TTC549 (cell line): ENCODE results near the gene THAP10.
"Not testable (repeated sequence)": the region's sequence is repeated elsewhere in the genome, so short reads cannot be mapped to it uniquely, and the experiment has no call there.

Experiments used
- FAIRE-seq: peaks from 2 replicates; lab custom pipeline; 2012; peaks lifted over from hg19 to GRCh38; lab: Jason Lieb, UNC

Gene THAP10

GRCh38 chr15:70892002-70892911, at the start of gene THAP10, which contains the start of gene LRRC49:
Gene THAP10 (minus strand): TSS chr15:70892433. CDS start chr15:70892272, 161 bp downstream.
Gene LRRC49 (plus strand): TSS chr15:70892826. CDS start chr15:70892895, 69 bp downstream.
- FAIRE-seq, result peak; percentile 76

DNA sequence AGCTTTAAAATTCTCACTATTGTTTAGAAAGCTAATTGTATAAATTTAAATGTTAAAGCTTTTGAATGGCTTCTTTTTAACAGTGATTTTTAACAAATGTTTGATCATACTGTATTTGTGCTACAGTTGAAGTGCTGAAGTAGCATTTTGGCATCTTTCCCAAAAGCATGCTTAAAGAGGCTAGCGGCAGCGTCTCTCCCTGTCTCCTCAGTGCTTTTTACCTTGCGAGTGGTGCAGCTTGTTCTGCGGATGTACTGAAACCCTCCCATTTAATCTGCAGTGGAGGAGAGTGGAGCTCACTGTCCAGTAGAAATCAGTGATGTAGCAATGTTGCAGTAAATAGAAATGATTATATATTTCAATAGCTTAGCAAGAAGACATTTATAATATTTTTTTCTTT, 44.1 kb upstream of the THAP10 start:
- no peak for FAIRE-seq

DNA sequence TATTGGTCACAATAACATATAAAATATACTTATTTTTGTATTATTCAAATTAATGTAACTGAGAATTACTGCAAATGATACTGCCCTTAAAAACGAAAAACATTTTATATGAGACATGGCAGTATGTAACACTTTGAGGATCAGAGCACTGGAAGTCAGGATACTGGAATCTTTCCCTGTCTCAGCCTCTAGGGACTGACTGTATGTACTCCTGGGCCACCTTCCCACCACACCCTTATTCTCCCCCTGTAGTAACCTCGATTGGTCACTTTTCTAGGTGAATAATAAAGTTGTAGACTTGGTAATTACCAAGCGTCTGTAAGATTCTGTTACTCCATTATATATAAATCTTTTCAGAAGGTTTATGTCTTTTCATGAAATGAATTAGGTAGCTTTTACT, 43.4 kb upstream of the THAP10 start:
- no peak for FAIRE-seq

DNA sequence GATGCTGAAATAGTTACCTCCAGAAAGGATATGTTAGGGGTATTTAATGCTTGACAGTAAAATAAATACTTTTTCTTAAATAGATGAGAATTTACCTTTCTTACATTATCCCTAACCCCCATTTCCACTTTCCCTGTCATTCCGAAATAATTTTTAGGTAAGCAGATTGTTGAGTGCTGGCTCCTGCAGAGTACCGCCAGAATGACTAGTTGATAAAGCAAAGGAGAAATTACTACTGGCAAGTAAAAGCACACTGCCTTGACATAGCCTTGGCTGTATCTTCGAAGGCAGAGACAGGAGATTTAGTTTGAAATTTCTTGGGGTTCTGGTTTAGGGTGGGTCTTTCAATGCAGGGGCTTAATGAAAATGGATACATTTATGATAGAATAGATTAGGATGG, 41.2 kb upstream of the THAP10 start:
- no peak for FAIRE-seq

GRCh38 chr15:70932397-70932796, 40.2 kb upstream of the THAP10 start:
- FAIRE-seq, result no peak

GRCh38 chr15:70931821-70932220, 39.6 kb upstream of the THAP10 start:
- FAIRE-seq, result no peak

- not testable (repeated sequence) for FAIRE-seq
These were observed 34.7 kb upstream of the THAP10 start for GRCh38 chr15:70926914-70927313.

- no peak for FAIRE-seq
These were observed 31.3 kb upstream of the THAP10 start for GRCh38 chr15:70923311-70924080.

DNA sequence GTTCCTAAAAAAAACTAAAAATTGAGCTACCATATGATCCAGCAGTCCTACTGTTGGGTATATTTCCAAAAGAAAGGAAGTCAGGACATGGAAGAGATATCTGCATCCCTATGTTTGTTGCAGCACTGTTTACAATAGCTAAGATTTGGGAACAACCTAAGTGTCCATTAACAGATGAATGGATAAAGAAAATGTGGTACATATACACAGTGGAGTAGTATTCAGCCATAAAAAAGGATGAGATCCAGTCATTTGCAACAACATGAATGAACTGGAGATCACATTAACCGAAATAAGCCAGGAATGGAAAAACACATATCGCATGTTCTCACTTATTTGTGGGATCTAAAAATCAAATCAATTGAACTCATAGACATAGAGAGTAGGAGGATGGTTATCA, 29.9 kb upstream of the THAP10 start:
- FAIRE-seq, result no peak

DNA sequence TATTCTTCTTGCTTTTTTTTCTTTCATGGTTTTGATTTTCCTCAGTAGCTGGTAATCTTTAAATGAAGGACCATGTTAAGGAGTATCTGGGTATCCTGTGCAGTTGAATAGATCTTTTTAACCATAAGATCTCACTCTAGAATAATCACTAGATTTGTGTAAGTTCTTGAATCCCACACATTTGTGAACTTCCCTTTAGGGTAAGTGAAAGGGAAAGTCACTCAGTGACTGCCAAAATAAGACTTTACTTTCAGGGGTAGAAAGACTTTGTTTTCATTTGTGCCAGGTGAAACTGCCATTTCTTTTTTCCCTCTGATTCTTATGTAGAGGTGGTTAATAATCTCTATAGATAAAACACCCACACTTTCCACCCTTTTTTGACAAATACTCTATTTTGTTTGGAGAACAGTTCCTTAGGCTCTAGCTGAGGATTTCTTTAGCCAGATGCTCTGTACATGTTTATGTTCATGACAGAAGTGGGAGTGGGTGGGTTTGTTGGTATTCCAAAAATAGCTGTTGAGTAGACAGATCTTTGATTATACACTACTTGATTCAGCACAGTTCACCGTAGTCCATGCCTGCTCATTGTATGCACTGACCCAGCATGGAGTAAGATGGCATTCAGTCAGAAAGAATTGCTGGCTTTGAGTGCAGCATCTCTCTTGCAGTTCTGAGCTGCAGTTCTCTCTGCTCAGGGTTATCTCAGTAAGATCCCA, 28.9 kb upstream of the THAP10 start:
- FAIRE-seq, result no peak

GRCh38 chr15:70917955-70918354, 25.7 kb upstream of the THAP10 start:
- no peak for FAIRE-seq

GRCh38 chr15:70916531-70916930, 24.3 kb upstream of the THAP10 start:
- FAIRE-seq, result no peak

GRCh38 chr15:70912187-70912586, 20.0 kb upstream of the THAP10 start:
- no peak for FAIRE-seq

DNA sequence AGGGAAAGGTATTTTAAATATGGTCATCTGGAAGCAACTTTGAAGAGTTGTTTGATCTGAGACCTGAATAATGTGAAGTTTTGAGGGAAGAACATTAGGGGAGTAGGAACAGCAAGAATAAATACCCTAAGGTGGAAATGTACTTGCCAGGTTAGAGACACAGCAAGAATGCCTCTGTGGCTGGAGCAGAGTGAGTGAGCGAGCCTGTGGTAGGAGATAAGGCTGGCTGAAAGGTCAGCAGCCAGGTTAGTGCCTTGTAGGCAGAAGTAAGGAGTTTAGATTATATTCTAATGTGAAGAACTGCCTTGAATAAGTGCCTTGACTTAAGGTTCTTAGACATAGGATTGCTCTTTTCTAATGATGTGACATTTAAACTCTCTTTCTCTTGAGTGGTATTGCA, 18.7 kb upstream of the THAP10 start:
- no peak for FAIRE-seq

- FAIRE-seq, result no peak
These were observed 15.7 kb upstream of the THAP10 start for GRCh38 chr15:70907784-70908471.

DNA sequence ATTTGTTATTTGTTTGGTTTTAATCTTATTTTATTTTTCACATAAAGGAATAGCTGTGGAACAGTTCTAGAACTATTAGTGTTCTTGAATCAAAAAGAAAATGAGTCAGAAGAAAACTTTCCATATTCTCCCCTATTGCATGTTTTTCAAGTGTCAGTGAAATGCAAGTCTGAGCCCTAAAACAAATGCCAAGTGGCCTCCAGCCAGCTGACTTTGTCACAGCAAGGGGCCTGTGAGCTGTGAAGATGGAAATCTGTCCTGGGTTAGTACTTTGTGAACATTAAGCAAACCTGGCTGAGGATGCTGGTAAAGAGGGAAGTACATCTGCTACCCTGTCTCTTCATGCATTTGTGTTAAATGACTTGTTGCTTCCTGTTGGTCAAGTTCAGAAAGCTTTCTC, 14.6 kb upstream of the THAP10 start:
- no peak for FAIRE-seq

- FAIRE-seq, result no peak
These were observed 9.9 kb upstream of the THAP10 start for GRCh38 chr15:70902107-70902506.

DNA sequence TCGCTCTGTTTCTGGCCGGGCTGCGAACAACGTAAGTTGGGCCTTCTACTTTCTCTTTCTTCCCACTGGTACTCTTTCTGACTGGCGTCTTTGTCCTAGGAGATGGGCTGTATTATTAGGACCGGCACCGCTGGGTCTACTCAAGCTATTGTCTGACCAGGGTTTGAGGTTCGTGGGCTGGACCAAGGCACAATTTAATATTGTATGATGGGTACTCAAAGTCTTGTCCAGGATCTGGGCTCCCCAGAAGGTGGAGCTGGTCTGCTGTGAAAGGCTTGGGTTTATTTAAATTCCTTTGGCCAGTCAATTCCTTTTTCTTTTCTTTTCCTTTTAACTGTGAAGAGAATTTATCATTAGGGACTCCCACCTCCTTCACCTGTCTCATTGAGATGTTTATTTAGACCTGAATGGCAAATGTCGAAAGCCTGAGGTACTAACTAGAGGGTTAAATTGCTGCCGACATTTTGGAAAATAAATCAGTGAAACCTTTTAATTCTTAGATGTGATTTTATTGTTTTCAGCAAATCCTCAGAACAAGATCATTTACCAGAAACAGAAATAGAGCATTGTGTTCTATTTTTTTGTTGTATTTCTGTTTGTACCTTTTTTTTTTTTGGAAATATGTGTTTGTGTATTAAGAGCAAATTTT, 803 bp upstream of the THAP10 start:
- no peak for FAIRE-seq

DNA sequence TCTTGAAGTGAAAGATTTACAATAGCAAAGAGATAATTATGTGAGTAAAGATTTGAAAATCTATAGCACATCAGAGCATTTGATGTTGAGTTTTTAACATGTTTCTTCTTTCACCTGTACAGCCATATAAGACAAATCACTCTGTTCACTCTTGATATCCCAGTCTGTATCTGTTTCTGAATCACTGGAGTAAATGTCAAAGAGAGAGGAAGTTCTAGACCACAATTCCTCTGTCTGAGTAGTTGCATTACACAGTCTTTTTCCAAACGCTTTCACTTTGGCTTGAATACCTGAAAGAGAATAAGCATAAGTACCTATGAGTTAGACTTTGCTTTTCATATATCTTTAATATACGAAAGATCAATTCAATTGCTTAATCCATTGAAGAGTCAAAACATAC, 9.9 kb downstream of the THAP10 start:
- FAIRE-seq, result no peak

DNA sequence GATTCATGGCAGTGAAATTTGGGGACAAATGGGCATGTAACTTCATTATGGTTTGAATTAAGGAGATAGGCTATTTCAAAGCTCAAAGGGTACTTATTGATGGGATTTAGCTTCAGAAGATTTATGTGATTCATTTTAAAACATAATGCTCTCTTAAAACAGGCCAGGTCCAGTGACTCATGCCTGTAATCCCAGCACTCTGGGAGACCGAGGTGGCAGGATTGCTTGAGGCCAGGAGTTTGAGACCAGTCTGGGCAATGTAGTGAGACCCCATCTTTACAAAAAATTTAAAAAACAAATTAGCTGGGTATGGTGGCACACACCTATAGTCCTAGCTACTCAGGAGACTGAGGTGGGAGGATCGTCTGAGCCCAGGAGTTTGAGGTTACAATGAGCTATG, 11.5 kb downstream of the THAP10 start:
- FAIRE-seq, result no peak

- FAIRE-seq, result no peak
These were observed 12.8 kb downstream of the THAP10 start for GRCh38 chr15:70879401-70879800.

GRCh38 chr15:70876683-70877082, 15.6 kb downstream of the THAP10 start:
- no peak for FAIRE-seq
